B cell (primary cell): ENCODE results near the gene COLQ. TPM values are rescaled to one million over a fixed set of nuclear protein-coding genes. Genes with fewer than 3 reads are reported as not detected.

Experiments
- ATAC-seq: fragments of 200-7000 bp; cut with Tn5 transposase; one replicate; pipeline ENCODE4 v1.10.0; 2021; ENCODE audit warnings: low read depth, mild to moderate bottlenecking, moderate number of reproducible peaks, moderate library complexity
- CTCF ChIA-PET: fragments of 350-600 bp; sonication (Branson Sonifier 250); formaldehyde crosslinking; loops from one replicate; lab custom pipeline; 2021; ENCODE audit warnings: antibody characterized with exemption, inconsistent platforms; lab: Charles Lee
- POLR2A ChIA-PET: fragments of 350-600 bp; sonication (Branson Sonifier 250); formaldehyde crosslinking; loops from one replicate; lab custom pipeline; 2021; ENCODE audit warnings: antibody characterized with exemption; lab: Charles Lee
- DNase-seq: peaks from one replicate; pipeline ENCODE4 v3.0.0; 2013
- H2AFZ ChIP-seq: 2 replicates; pipeline ENCODE4 v1.6.1; 2012; ENCODE audit warnings: mild to moderate bottlenecking, low read depth, low read length; ENCODE audit not compliant: insufficient read depth, poor library complexity, severe bottlenecking
- H3K27ac ChIP-seq, 2 donors: 1 replicate in 1 of 2; 2 replicates in 1 of 2; pipeline ENCODE4 v1.5.1; 2012 to 2013; ENCODE audit warnings: low read length in 2 of 2, mild to moderate bottlenecking in 2 of 2, moderate library complexity in 1 of 2
- H3K27me3 ChIP-seq, 4 experiments: fragments of 200-600 bp in 1 of 4; sonication (generic) in 1 of 4; replicated peaks in 1 of 4; 1 replicate in 2 of 4; 2 replicates in 2 of 4; pipeline versions ENCODE4 v1.6.1 to v1.7.0; 2013 to 2016; ENCODE audit warnings: low read length in 3 of 4, mild to moderate bottlenecking in 2 of 4, mixed read lengths in 1 of 4, moderate library complexity in 1 of 4; ENCODE audit not compliant: insufficient read depth in 4 of 4, control insufficient read depth in 3 of 4; ENCODE audit errors: control extremely low read depth in 1 of 4
- H3K36me3 ChIP-seq, 2 experiments: replicated peaks in 1 of 2; 1 replicate in 1 of 2; 2 replicates in 1 of 2; pipeline versions ENCODE4 v1.6.1 to v1.7.1; 2013; ENCODE audit warnings: low read length in 1 of 2; ENCODE audit not compliant: insufficient read depth in 2 of 2, control insufficient read depth in 1 of 2; ENCODE audit errors: control extremely low read depth in 1 of 2, extremely low read depth in 1 of 2
- H3K4me1 ChIP-seq, 2 donors: fragments of 200-600 bp in 1 of 2; sonication (generic) in 1 of 2; 1 replicate in 1 of 2; 2 replicates in 1 of 2; pipeline versions ENCODE4 v1.5.1 to v1.6.1; 2013 to 2017; ENCODE audit warnings: low read length in 2 of 2; ENCODE audit not compliant: control insufficient read depth in 2 of 2, insufficient read depth in 2 of 2
- H3K4me2 ChIP-seq: replicated peaks from 2 replicates; pipeline ENCODE3; 2012; ENCODE audit warnings: mild to moderate bottlenecking, low read depth, low read length; ENCODE audit not compliant: poor library complexity, severe bottlenecking
- H3K4me3 ChIP-seq, 5 experiments: fragments of 200-600 bp in 1 of 5; sonication (generic) in 1 of 5; 1 replicate in 3 of 5; 2 replicates in 2 of 5; pipeline versions ENCODE4 v1.5.1 to v1.7.0; 2011 to 2016; ENCODE audit warnings: low read length in 4 of 5, mild to moderate bottlenecking in 4 of 5, low read depth in 2 of 5, control low read depth in 1 of 5, moderate library complexity in 1 of 5; ENCODE audit not compliant: insufficient read depth in 1 of 5; ENCODE audit errors: control extremely low read depth in 1 of 5, extremely low read depth in 1 of 5
- H3K79me2 ChIP-seq: fragments of 200-600 bp; sonication (generic); one replicate; pipeline ENCODE4 v1.6.0; 2016; ENCODE audit warnings: low read length; ENCODE audit not compliant: control insufficient read depth, insufficient read depth
- H3K9ac ChIP-seq: fragments of 200-600 bp; sonication (generic); 2 replicates; pipeline ENCODE4 v1.6.1; 2017; ENCODE audit warnings: mild to moderate bottlenecking, low read length, moderate library complexity
- H3K9me3 ChIP-seq, 3 donors: one replicate each; pipeline versions ENCODE4 v1.6.1 to v1.7.1; 2013; ENCODE audit warnings: low read length in 2 of 3; ENCODE audit not compliant: control insufficient read depth in 2 of 3, insufficient read depth in 1 of 3; ENCODE audit errors: control extremely low read depth in 1 of 3
- H4K20me1 ChIP-seq: 2 replicates; pipeline ENCODE4 v1.6.0; 2012; ENCODE audit warnings: mild to moderate bottlenecking, low read length; ENCODE audit not compliant: insufficient read depth, control insufficient read depth, poor library complexity, severe bottlenecking
- H3K27ac Mint-ChIP-seq: one replicate; pipeline ENCODE4 v1.8.0; 2021; ENCODE audit warnings: mixed read lengths
- H3K27me3 Mint-ChIP-seq: one replicate; pipeline ENCODE4 v1.8.0; 2021; ENCODE audit warnings: mixed read lengths
- H3K4me1 Mint-ChIP-seq: one replicate; pipeline ENCODE4 v1.8.0; 2021; ENCODE audit warnings: mixed read lengths
- H3K4me3 Mint-ChIP-seq: one replicate; pipeline ENCODE4 v1.8.0; 2021; ENCODE audit warnings: mixed read lengths
- H3K9me3 Mint-ChIP-seq: one replicate; pipeline ENCODE4 v1.8.0; 2022; ENCODE audit warnings: mixed read lengths; ENCODE audit not compliant: insufficient read depth
- EZH2 ChIP-seq: IDR thresholded peaks from 2 replicates; pipeline ENCODE4 v1.6.1; 2012; ENCODE audit warnings: borderline replicate concordance, low read depth, mild to moderate bottlenecking, moderate library complexity, low read length; ENCODE audit not compliant: insufficient read depth, poor library complexity, severe bottlenecking
- WGBS: methylation state at CpG from one replicate; pipeline ENCODE4 v1.1.5; 2013; ENCODE audit warnings: missing lambda C conversion rate; ENCODE audit not compliant: insufficient coverage; 5-methylcytosine and 5-hydroxymethylcytosine counted together
- intact Hi-C: fragments of 100-400 bp; cut with micrococcal nuclease; formaldehyde crosslinking; loops from one replicate; pipeline ENCODE4 v1.10.0; 2022
- polyA plus RNA-seq: library from polyadenylated mRNA; depleted of rRNA; stranded (reverse); fragments of >200 nt; gene quantifications from 2 replicates; pipeline ENCODE4 v1.2.3, GENCODE V29; 2012
- total RNA-seq, 2 donors: library from RNA; stranded (reverse); fragments of 120-200 nt in 1 of 2; gene quantifications; 1 replicate in 1 of 2; 2 replicates in 1 of 2; pipeline versions ENCODE4 v1.2.3 to v1.2.4, GENCODE V29; 2013 to 2022
- TF ChIP-seq, protein P1 (sequence below): fragments of 200-600 bp; IDR thresholded peaks from one replicate; pipeline ENCODE4 v1.8.0; 2022; ENCODE audit warnings: antibody characterized with exemption, mild to moderate bottlenecking

Gene COLQ
- total and polyA plus RNA-seq, 2 donors (not counting 1 experiment from before 2014, with no cell fraction given): 1.9 to 2.5 TPM

DNA sequence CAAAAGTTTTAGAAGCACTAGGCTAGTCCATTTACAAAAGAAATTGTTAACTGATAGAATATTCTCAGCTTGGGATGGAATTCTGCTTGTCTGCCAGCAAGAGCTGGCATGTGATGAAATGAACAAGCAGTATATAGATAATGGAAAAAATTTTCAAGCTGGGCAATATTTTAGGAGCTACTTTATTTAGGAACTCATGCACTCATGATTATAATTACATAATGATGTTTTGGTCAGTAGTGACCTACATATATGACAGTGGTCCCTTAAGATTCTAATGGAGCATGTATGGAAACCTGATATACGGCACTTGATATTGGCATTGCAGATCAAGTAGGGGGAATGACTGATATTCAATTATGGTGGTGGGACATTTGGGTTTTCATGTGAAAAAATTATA, 88.0 kb downstream of the COLQ start:
- WGBS: 100% methylated on average over 1 of the region's 1 CpG
- H3K27ac Mint-ChIP-seq: no peak overlapping the region

DNA sequence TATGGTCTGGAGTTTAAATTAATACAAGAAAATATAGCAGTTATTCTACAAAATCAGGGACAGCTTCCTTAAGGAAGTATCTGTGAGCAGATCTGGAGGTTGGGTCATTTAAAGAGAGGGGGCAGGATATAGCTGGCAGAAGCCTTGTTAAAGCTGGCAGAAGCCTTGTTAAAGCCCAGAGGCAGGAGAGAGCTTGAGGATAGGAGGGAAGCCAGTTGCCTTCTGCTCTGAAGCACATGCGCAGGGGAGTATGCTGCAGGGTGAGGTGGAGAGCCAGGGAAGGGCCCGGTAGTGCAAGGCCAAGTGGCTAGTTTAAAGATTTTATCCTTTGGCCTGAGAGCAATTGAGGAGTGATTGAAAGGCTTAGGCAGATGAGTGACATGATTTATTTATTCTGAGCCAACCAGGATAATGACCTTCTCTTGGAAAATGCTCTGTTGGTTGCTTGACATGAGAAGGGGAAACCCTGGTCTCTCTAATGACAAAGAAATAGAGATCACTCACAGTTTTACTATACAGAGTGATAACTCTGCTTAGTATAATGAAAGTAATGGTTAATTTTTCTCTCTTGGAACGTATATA, 90.2 kb downstream of the COLQ start:
- Histone ChIP-seq H3K4me2 (no peak overlapping the region), H3K4me3 (no peak overlapping the region), H3K79me2 (peaks cover 43% of the 10 kb centered on the region), H4K20me1 (peaks cover 7% of the 10 kb centered on the region), H3K4me1 (peaks cover 16 to 22% of the 10 kb centered on the region in 2 donors), H3K9me3 (no peaks in the 10 kb centered on the region), H3K36me3 (peaks cover 22 to 45% of the 10 kb centered on the region in 2 experiments), H3K27me3 (no peaks in the 10 kb centered on the region), H3K27ac (no peak overlapping the region), H3K9ac (no peak overlapping the region), H2AFZ (no peak overlapping the region)
- WGBS: 93% methylated on average over 2 of the region's 3 CpGs
- ATAC-seq (no peak), DNase-seq (no peak)
- intact Hi-C loops: no loop called here
- H3K27me3 Mint-ChIP-seq: no peaks in the 10 kb centered on the region
- TF ChIP-seq EZH2: no peak
- TF ChIP-seq, protein P1, sequence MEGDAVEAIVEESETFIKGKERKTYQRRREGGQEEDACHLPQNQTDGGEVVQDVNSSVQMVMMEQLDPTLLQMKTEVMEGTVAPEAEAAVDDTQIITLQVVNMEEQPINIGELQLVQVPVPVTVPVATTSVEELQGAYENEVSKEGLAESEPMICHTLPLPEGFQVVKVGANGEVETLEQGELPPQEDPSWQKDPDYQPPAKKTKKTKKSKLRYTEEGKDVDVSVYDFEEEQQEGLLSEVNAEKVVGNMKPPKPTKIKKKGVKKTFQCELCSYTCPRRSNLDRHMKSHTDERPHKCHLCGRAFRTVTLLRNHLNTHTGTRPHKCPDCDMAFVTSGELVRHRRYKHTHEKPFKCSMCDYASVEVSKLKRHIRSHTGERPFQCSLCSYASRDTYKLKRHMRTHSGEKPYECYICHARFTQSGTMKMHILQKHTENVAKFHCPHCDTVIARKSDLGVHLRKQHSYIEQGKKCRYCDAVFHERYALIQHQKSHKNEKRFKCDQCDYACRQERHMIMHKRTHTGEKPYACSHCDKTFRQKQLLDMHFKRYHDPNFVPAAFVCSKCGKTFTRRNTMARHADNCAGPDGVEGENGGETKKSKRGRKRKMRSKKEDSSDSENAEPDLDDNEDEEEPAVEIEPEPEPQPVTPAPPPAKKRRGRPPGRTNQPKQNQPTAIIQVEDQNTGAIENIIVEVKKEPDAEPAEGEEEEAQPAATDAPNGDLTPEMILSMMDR: no peak
- no peak overlapping the region for H3K27ac Mint-ChIP-seq
- no peaks in the 10 kb centered on the region for H3K9me3 Mint-ChIP-seq
- ChIA-PET CTCF (interaction anchor here (0.6 to 1.1 kb wide), 3 partner anchors 225 to 1298 kb away, joined by 3 to 7 read pairs (median 3); partner anchors contain the start of gene CAPN7), POLR2A (no interaction called here)
- peaks cover 31% of the 10 kb centered on the region for H3K4me1 Mint-ChIP-seq
- no peak overlapping the region for H3K4me3 Mint-ChIP-seq

More for the DNA sequence above, 88.0 kb downstream of the COLQ start:
- Mint-ChIP-seq H3K9me3 (no peaks in the 10 kb centered on the region), H3K4me1 (peaks cover 12% of the 10 kb centered on the region), H3K27me3 (no peaks in the 10 kb centered on the region), H3K4me3 (no peak overlapping the region)
- no peaks in the 10 kb centered on the region for H3K27me3 ChIP-seq
- CTCF ChIA-PET: interaction anchor here (0.9 to 2.3 kb wide), 2 partner anchors 21 to 123 kb away, joined by 3 to 7 read pairs; no protein-coding TSS in a partner anchor
- no peak overlapping the region for H3K9ac ChIP-seq
- H3K4me3 ChIP-seq: no peak overlapping the region
- peaks cover 7% of the 10 kb centered on the region for H4K20me1 ChIP-seq
- POLR2A ChIA-PET: no interaction called here
- H3K4me2 ChIP-seq: no peak overlapping the region
- DNase-seq (no peak), ATAC-seq (no peak)
- no peak for TF ChIP-seq EZH2
- TF ChIP-seq, protein P1: no peak
- H3K36me3 ChIP-seq: peaks cover 24 to 63% of the 10 kb centered on the region in 2 experiments
- H3K9me3 ChIP-seq: no peaks in the 10 kb centered on the region
- no peak overlapping the region for H2AFZ ChIP-seq
- H3K79me2 ChIP-seq: peaks cover 21% of the 10 kb centered on the region
- intact Hi-C loops: no loop called here
- H3K27ac ChIP-seq: no peak overlapping the region
- H3K4me1 ChIP-seq: peaks cover 7% of the 10 kb centered on the region in 2 donors
